ENCODE results near the gene SLAIN2.

The SLAIN2 gene

GRCh38 chr4:48400416-48400815 lies 59.1 kb downstream of the SLAIN2 start:
- TF ChIP-seq CTCF (IDR thresholded peaks at IDR 0.05) = no peak

GRCh38 chr4:48403358-48403757 lies 62.0 kb downstream of the SLAIN2 start:
- TF ChIP-seq CTCF (IDR thresholded peaks at IDR 0.05) = no peak

GRCh38 chr4:48403779-48404178 lies 62.5 kb downstream of the SLAIN2 start:
- TF ChIP-seq CTCF (IDR thresholded peaks at IDR 0.05) = no peak

- no peak for TF ChIP-seq CTCF (IDR thresholded peaks at IDR 0.05)
Observed at GRCh38 chr4:48405924-48406323, 64.6 kb downstream of the SLAIN2 start.

- TF ChIP-seq CTCF (IDR thresholded peaks at IDR 0.05) = no peak
Observed at GRCh38 chr4:48409203-48409602, 67.9 kb downstream of the SLAIN2 start.

GRCh38 chr4:48410812-48411211 lies 69.5 kb downstream of the SLAIN2 start:
- TF ChIP-seq CTCF (IDR thresholded peaks at IDR 0.05) = no peak

GRCh38 chr4:48420144-48420543 lies 78.8 kb downstream of the SLAIN2 start:
- TF ChIP-seq CTCF (IDR thresholded peaks at IDR 0.05) = no peak

GRCh38 chr4:48421101-48421500 lies 79.8 kb downstream of the SLAIN2 start:
- no peak for TF ChIP-seq CTCF (IDR thresholded peaks at IDR 0.05)
